A673 (cell line): ENCODE results near the gene URAD.

Experiments used
- CTCF ChIP-seq: fragments of 300-800, 200-600 bp; sonication (generic); conservative IDR thresholded peaks from 2 replicates; pipeline ENCODE4 v1.5.1; 2017; ENCODE audit warnings: low read depth, mild to moderate bottlenecking, antibody characterized with exemption, low read length, moderate library complexity, mixed read lengths
- EZH2 ChIP-seq: fragments of 200-600 bp; sonication (generic); IDR thresholded peaks from 2 replicates; pipeline ENCODE4 v1.6.1; 2017; ENCODE audit warnings: borderline replicate concordance, low read depth, mild to moderate bottlenecking, mixed read lengths, antibody characterized with exemption, low read length; ENCODE audit not compliant: poor library complexity, severe bottlenecking

- no peak for TF ChIP-seq CTCF
- TF ChIP-seq EZH2, result peak; percentile 74
Measured at GRCh38 chr13:27975564-27976361, 12.7 kb downstream of the URAD start.
